Esophagus muscularis mucosa (tissue), 4 donors: ENCODE data around the gene SPPL2B. TPM values are rescaled to one million over a fixed set of nuclear protein-coding genes. Genes with fewer than 3 reads are reported as not detected.

ENCODE experiments used
- DNase-seq: peaks from one replicate; pipeline ENCODE4 v3.0.0-alpha.2; 2017; ENCODE audit errors: extremely low spot score
- H3K27ac ChIP-seq, 4 donors: fragments of 200-600 bp; sonication (generic); replicated peaks in 1 of 4; 1 replicate in 3 of 4; 2 replicates in 1 of 4; pipeline ENCODE4 v1.5.1; 2016 to 2019; ENCODE audit warnings: mild to moderate bottlenecking in 1 of 4
- H3K27me3 ChIP-seq, 4 donors: fragments of 200-600 bp; sonication (generic); one replicate each; pipeline versions ENCODE4 v1.5.1 to v1.6.0; 2016 to 2019
- H3K36me3 ChIP-seq, 4 donors: fragments of 200-600 bp; sonication (generic); one replicate each; pipeline ENCODE4 v1.5.1; 2016 to 2019
- H3K4me1 ChIP-seq, 4 donors: fragments of 200-600 bp; sonication (generic); one replicate each; pipeline ENCODE4 v1.5.1; 2016 to 2019
- H3K4me3 ChIP-seq, 4 donors: fragments of 200-600 bp; sonication (generic); 1 replicate in 2 of 4; 2 replicates in 2 of 4; pipeline ENCODE4 v1.5.1; 2016 to 2019; ENCODE audit warnings: mild to moderate bottlenecking in 4 of 4, moderate library complexity in 1 of 4
- H3K9me3 ChIP-seq, 4 donors: fragments of 200-600 bp; sonication (generic); 1 replicate in 3 of 4; 2 replicates in 1 of 4; pipeline ENCODE4 v1.5.1; 2016 to 2019
- CTCF ChIP-seq, 3 experiments: fragments of 200-600 bp in 2 of 3; fragments of 450-650 bp in 1 of 3; sonication (generic) in 2 of 3; IDR thresholded peaks; one replicate each; pipeline ENCODE4 v1.5.1; 2017 to 2019; ENCODE audit warnings: antibody characterized with exemption in 3 of 3, mild to moderate bottlenecking in 2 of 3, moderate library complexity in 1 of 3
- EP300 ChIP-seq: sonication (generic); formaldehyde crosslinking; IDR thresholded peaks from one replicate; pipeline ENCODE4 v1.6.1; 2017; ENCODE audit warnings: antibody characterized with exemption
- POLR2A ChIP-seq: fragments of 450-650 bp; IDR thresholded peaks from one replicate; pipeline ENCODE4 v1.6.1; 2017; ENCODE audit warnings: antibody characterized with exemption, moderate library complexity, mild to moderate bottlenecking, low read depth
- POLR2AphosphoS5 ChIP-seq, 2 donors: sonication (generic); formaldehyde crosslinking; IDR thresholded peaks; one replicate each; pipeline ENCODE4 v1.6.1; 2017; ENCODE audit warnings: antibody characterized with exemption in 2 of 2
- WGBS: methylation state at CpG from one replicate; pipeline ENCODE4 v1.1.5; 2018; 5-methylcytosine and 5-hydroxymethylcytosine counted together
- intact Hi-C: fragments of 100-400 bp; cut with DNase I; formaldehyde crosslinking; loops from one replicate; pipeline ENCODE4 v1.15.1; 2023
- total RNA-seq, 4 donors: library from RNA; depleted of rRNA; stranded (reverse); fragments of >200 nt; gene quantifications; one replicate each; pipeline versions ENCODE4 v1.1.0 to v1.2.1, GENCODE V29; 2016

SPPL2B gene
- total RNA-seq, 4 donors from 2014 or later, result 25.0 to 42.4 (median 29.9) TPM

DNA sequence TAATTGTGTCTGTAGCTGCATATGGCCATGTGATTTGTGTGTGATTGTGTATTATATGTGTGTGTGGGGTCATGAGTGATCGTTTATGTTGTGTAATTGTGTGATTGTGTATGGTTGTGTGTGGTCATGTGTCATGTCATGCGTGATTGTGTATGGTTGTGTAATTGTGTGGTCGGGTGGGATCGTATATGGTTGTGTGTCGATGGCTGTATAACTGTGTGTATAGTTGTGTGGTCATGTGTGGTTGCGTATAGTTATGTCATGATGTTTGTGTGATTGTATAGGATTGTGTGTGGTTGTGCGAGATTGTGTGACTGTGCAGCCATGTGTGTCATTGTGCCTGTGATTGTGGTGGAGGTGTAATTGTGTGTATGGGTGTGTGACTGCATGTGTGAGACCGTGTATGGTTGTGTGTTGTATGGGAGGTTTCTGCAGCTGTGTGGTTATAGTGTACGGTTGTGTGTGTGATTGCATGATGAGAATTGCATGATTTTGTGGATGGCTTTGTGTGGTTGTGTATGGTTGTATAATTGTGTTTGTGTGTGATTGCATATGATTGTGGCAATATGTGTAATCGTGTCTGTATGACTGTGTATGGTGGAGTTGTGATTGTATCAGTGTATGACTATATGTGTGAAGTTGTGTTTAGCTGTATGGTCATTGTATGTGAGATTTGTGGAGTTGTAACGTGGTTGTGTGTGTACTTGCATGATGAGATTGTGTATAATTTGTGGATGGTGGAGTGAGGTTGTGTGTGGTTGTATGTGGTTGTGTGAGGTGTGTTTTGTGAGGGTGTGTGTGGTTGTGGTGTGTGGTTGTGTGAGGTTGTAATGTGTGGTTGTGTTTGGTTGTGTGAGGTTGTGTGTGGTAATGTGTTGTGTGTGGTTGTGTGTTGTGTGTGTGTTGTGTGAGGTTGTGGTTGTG is 33.8 kb downstream of the SPPL2B start:
- H3K27ac ChIP-seq, result no peak overlapping the region
- H3K9me3 ChIP-seq, result no peaks in the 10 kb centered on the region
- peaks cover 0 to 15% (median 6%) of the 10 kb centered on the region in 4 donors for H3K4me1 ChIP-seq
- intact Hi-C loops, result no loop called here
- DNase-seq, result no peak
- H3K36me3 ChIP-seq, result no peaks in the 10 kb centered on the region
- 88% methylated on average over 11 of the region's 11 CpGs for WGBS
- peaks cover 3 to 65% (median 24%) of the 10 kb centered on the region in 4 donors for H3K27me3 ChIP-seq
- TF ChIP-seq CTCF (IDR thresholded peaks at IDR 0.05) (no peak), POLR2A (no peak), EP300 (no peak), POLR2AphosphoS5 (IDR thresholded peaks at IDR 0.05) (no peak)
- H3K4me3 ChIP-seq, result no peak overlapping the region

DNA sequence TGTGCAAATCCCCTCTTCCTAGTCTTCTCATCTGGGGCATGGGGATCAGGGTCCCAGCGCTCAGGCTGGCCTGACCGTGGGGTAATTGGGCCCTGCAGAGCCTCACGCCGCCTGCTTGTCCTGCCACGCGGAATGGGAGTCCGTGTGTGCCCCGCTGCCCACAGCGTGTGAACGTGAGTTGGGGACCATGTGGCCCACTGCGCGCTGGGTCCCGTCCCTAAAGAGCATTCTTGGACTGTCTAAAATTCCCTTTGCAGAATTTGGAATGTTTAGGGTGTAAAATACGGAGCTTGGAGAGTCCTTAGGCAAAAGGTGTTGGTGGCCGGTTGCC is 34.5 kb downstream of the SPPL2B start:
- intact Hi-C loops, result no loop called here
- no peak for DNase-seq
- H3K4me1 ChIP-seq, result peaks cover 0 to 15% (median 6%) of the 10 kb centered on the region in 4 donors
- peaks cover 3 to 65% (median 24%) of the 10 kb centered on the region in 4 donors for H3K27me3 ChIP-seq
- no peak for TF ChIP-seq POLR2A
- TF ChIP-seq EP300, result no peak
- TF ChIP-seq CTCF (IDR thresholded peaks at IDR 0.05), result no peak
- TF ChIP-seq POLR2AphosphoS5 (IDR thresholded peaks at IDR 0.05), result no peak
- H3K27ac ChIP-seq, result no peak overlapping the region
- H3K4me3 ChIP-seq, result no peak overlapping the region
- H3K36me3 ChIP-seq, result no peaks in the 10 kb centered on the region
- whole genome bisulfite sequencing, result 72% methylated on average over 13 of the region's 15 CpGs
- no peaks in the 10 kb centered on the region for H3K9me3 ChIP-seq

DNA sequence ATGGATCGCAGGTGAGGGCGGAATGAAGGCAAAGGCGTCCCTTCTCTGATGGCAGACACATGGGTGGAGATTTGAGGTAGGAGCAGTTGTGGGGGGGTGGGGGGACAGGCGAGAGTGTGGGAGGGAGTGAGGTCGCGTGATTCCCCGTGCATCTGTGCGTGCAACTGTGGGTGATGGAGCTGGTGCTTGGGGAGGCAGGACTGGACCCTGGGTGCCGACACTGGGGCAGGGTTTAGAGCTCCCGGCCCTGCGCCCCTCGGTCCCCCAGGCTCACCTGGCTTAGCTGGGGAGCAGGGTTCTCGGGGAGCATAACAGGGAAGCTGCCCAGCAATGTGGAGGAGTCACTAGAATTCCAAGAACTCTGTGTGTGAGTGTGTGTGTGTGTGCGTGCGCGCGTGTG is 34.9 kb downstream of the SPPL2B start:
- peaks cover 0 to 15% (median 6%) of the 10 kb centered on the region in 4 donors for H3K4me1 ChIP-seq
- TF ChIP-seq EP300 (no peak), POLR2AphosphoS5 (IDR thresholded peaks at IDR 0.05) (no peak), POLR2A (no peak), CTCF (IDR thresholded peaks at IDR 0.05) (no peak)
- no peak overlapping the region for H3K27ac ChIP-seq
- H3K9me3 ChIP-seq, result no peaks in the 10 kb centered on the region
- intact Hi-C loops, result no loop called here
- WGBS, result 69% methylated on average over 12 of the region's 17 CpGs
- no peaks in the 10 kb centered on the region for H3K36me3 ChIP-seq
- no peak overlapping the region for H3K4me3 ChIP-seq
- no peak for DNase-seq
- H3K27me3 ChIP-seq, result peaks cover 3 to 65% (median 24%) of the 10 kb centered on the region in 4 donors

- H3K27me3 ChIP-seq, result peaks cover 0 to 69% (median 20%) of the 10 kb centered on the region in 4 donors
- peaks cover 0 to 6% (median 2%) of the 10 kb centered on the region in 4 donors for H3K9me3 ChIP-seq
- no peak overlapping the region for H3K27ac ChIP-seq
- no peaks in the 10 kb centered on the region for H3K36me3 ChIP-seq
- DNase-seq, result no peak
- 60% methylated on average over 10 of the region's 10 CpGs for WGBS
- no peak for TF ChIP-seq POLR2AphosphoS5 (IDR thresholded peaks at IDR 0.05)
- no peak for TF ChIP-seq POLR2A
- TF ChIP-seq EP300, result no peak
- no peak for TF ChIP-seq CTCF (IDR thresholded peaks at IDR 0.05)
- peaks cover 0 to 9% (median 3%) of the 10 kb centered on the region in 4 donors for H3K4me1 ChIP-seq
- intact Hi-C loops, result no loop called here
- H3K4me3 ChIP-seq, result no peak overlapping the region
These were observed 36.9 kb downstream of the SPPL2B start for GRCh38 chr19:2365201-2365970.
